Esophagus squamous epithelium (tissue), 5 donors: Measurements from ENCODE around the gene KMT5B. TPM values are rescaled to one million over a fixed set of nuclear protein-coding genes. Genes with fewer than 3 reads are reported as not detected.

Experiments used
- DNase-seq: peaks from one replicate; lab custom pipeline; 2025; lab: John Stamatoyannopoulos, UW
- H3K27ac ChIP-seq, 4 donors: fragments of 200-600 bp; sonication (generic); one replicate each; pipeline ENCODE4 v1.5.1; 2016 to 2019; ENCODE audit warnings: mild to moderate bottlenecking in 1 of 4
- H3K27me3 ChIP-seq, 4 donors: fragments of 200-600 bp; sonication (generic); 1 replicate in 3 of 4; 2 replicates in 1 of 4; pipeline versions ENCODE4 v1.5.1 to v1.6.0; 2017 to 2021; ENCODE audit warnings: antibody characterized with exemption in 1 of 4
- H3K36me3 ChIP-seq, 3 donors: fragments of 200-600 bp; sonication (generic); one replicate each; pipeline ENCODE4 v1.5.1; 2016 to 2019
- H3K4me1 ChIP-seq, 3 donors: fragments of 200-600 bp; sonication (generic); one replicate each; pipeline ENCODE4 v1.5.1; 2017 to 2019
- H3K4me3 ChIP-seq, 4 donors: fragments of 200-600 bp; sonication (generic); 1 replicate in 3 of 4; 2 replicates in 1 of 4; pipeline ENCODE4 v1.5.1; 2016 to 2019; ENCODE audit warnings: mild to moderate bottlenecking in 2 of 4, moderate library complexity in 1 of 4
- H3K9me3 ChIP-seq, 3 donors: fragments of 200-600 bp; sonication (generic); one replicate each; pipeline ENCODE4 v1.5.1; 2016 to 2019
- CTCF ChIP-seq, 6 experiments: fragments of 450-650 bp in 4 of 6; fragments of 200-600 bp in 2 of 6; sonication (generic) in 2 of 6; IDR thresholded peaks; one replicate each; pipeline ENCODE4 v1.5.1; 2016 to 2019; ENCODE audit warnings: antibody characterized with exemption in 6 of 6, mild to moderate bottlenecking in 4 of 6, moderate library complexity in 4 of 6
- POLR2A ChIP-seq, 4 donors: fragments of 450-650 bp; IDR thresholded peaks; one replicate each; pipeline ENCODE4 v1.6.1; 2017; ENCODE audit warnings: antibody characterized with exemption in 4 of 4, mild to moderate bottlenecking in 4 of 4, moderate library complexity in 3 of 4
- WGBS, 2 donors: methylation state at CpG; one replicate each; pipeline ENCODE4 v1.1.5; 2018; 5-methylcytosine and 5-hydroxymethylcytosine counted together
- intact Hi-C: fragments of 100-400 bp; cut with DNase I; formaldehyde crosslinking; loops from one replicate; pipeline ENCODE4 v1.15.0; 2022
- total RNA-seq, 4 donors: library from RNA; depleted of rRNA; stranded (reverse); fragments of >200 nt; gene quantifications; one replicate each; pipeline ENCODE4 v1.1.0, GENCODE V29; 2016
- donor health status: DM: yes; HTN: yes; CAD: no.

The KMT5B gene
- total RNA-seq, 4 donors from 2014 or later, result 18.4 to 37.6 (median 21.9) TPM

- WGBS, 2 donors, result 26 to 35% methylated on average over 4 of the region's 4 CpGs
- no peak for DNase-seq
- Histone ChIP-seq H3K4me1 (peaks cover 0 to 31% (median 14%) of the 10 kb centered on the region in 3 donors), H3K36me3 (no peaks in the 10 kb centered on the region), H3K27ac (no peak overlapping the region), H3K4me3 (no peak overlapping the region), H3K9me3 (no peaks in the 10 kb centered on the region), H3K27me3 (no peaks in the 10 kb centered on the region)
- intact Hi-C loops, result no loop called here
- TF ChIP-seq CTCF (IDR thresholded peaks at IDR 0.05), result no peak
- no peak for TF ChIP-seq POLR2A (IDR thresholded peaks at IDR 0.05)
Observed at GRCh38 chr11:68138237-68138636, 74.9 kb downstream of the KMT5B start.

GRCh38 chr11:68137833-68138232 is 75.3 kb downstream of the KMT5B start:
- intact Hi-C loops, result no loop called here
- H3K27me3 ChIP-seq, result no peaks in the 10 kb centered on the region
- H3K27ac ChIP-seq, result no peak overlapping the region
- TF ChIP-seq CTCF (IDR thresholded peaks at IDR 0.05) (no peak), POLR2A (IDR thresholded peaks at IDR 0.05) (no peak)
- H3K36me3 ChIP-seq, result no peaks in the 10 kb centered on the region
- WGBS, 2 donors, result 25 to 41% methylated on average over 5 of the region's 5 CpGs
- H3K4me3 ChIP-seq, result no peak overlapping the region
- H3K4me1 ChIP-seq, result peaks cover 0 to 28% (median 14%) of the 10 kb centered on the region in 3 donors
- H3K9me3 ChIP-seq, result no peaks in the 10 kb centered on the region
- no peak for DNase-seq

- TF ChIP-seq CTCF (IDR thresholded peaks at IDR 0.05), result no peak
- no peak for DNase-seq
- Histone ChIP-seq H3K4me1 (peaks cover 0 to 18% (median 6%) of the 10 kb centered on the region in 3 donors), H3K9me3 (no peaks in the 10 kb centered on the region), H3K27me3 (no peaks in the 10 kb centered on the region), H3K27ac (no peak overlapping the region), H3K4me3 (no peak overlapping the region), H3K36me3 (no peaks in the 10 kb centered on the region)
- WGBS, 2 donors, result 77 to 80% methylated on average over 8 of the region's 8 CpGs
- intact Hi-C loops, result no loop called here
Observed at GRCh38 chr11:68136866-68137265, 76.2 kb downstream of the KMT5B start.

- WGBS, 2 donors, result 58 to 79% methylated on average over 3 of the region's 3 CpGs
- Histone ChIP-seq H3K27me3 (no peaks in the 10 kb centered on the region), H3K4me3 (no peak overlapping the region), H3K4me1 (peaks cover 0 to 8% (median 0%) of the 10 kb centered on the region in 3 donors), H3K36me3 (no peaks in the 10 kb centered on the region), H3K27ac (no peak overlapping the region), H3K9me3 (no peaks in the 10 kb centered on the region)
- intact Hi-C loops, result no loop called here
- DNase-seq, result no peak
- TF ChIP-seq POLR2A (IDR thresholded peaks at IDR 0.05) (no peak), CTCF (IDR thresholded peaks at IDR 0.05) (no peak)
Observed at GRCh38 chr11:68135161-68135560, 77.9 kb downstream of the KMT5B start.

GRCh38 chr11:68133761-68134160 is 79.3 kb downstream of the KMT5B start:
- no peaks in the 10 kb centered on the region for H3K36me3 ChIP-seq
- H3K27me3 ChIP-seq, result no peaks in the 10 kb centered on the region
- TF ChIP-seq POLR2A (IDR thresholded peaks at IDR 0.05) (no peak), CTCF (IDR thresholded peaks at IDR 0.05) (no peak)
- H3K4me1 ChIP-seq, result peaks cover 0 to 12% (median 3%) of the 10 kb centered on the region in 3 donors
- H3K9me3 ChIP-seq, result no peaks in the 10 kb centered on the region
- no peak overlapping the region for H3K4me3 ChIP-seq
- no peak for DNase-seq
- WGBS, 2 donors, result 77 to 83% methylated on average over 2 of the region's 2 CpGs
- intact Hi-C loops, result no loop called here
- no peak overlapping the region for H3K27ac ChIP-seq
